Measurements from ENCODE around the gene ZNF507. TPM values are rescaled to one million over a fixed set of nuclear protein-coding genes. Genes with fewer than 3 reads are reported as not detected.
A peak's percentile ranks its signal among the peaks of the same experiment; 100 is the strongest.

Gene ZNF507
- total RNA-seq, 4 donors from 2014 or later: 20.3 to 30.0 (median 22.5) TPM

DNA sequence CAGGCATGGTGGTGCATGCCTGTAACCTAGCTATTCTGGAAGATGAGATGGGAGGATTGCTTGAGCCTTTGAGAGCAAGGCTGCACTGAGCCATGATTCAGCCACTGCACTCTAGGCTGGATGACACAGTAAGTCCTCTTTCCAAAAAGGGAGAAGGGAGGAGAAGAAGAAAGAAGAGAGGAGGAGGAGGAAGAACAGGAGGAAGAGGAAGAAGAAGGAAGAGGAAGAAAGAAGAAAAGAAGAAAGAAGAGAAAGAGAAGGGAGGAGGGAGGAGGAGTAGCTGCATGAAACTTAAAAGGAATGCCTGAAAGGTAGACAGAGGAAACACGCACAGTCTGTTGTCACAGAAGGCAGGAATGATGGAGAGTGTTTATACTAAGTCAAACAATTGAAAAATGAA is 56.6 kb downstream of the ZNF507 start:
- Histone ChIP-seq H3K36me3 (no peaks in the 10 kb centered on the region), H3K4me1 (peaks cover 10 to 19% (median 15%) of the 10 kb centered on the region in 4 donors), H3K27me3 (no peaks in the 10 kb centered on the region), H3K9me3 (no peaks in the 10 kb centered on the region), H3K27ac (no peak overlapping the region), H3K4me3 (no peak overlapping the region)
- intact Hi-C loops (cut with DNase I; ENCODE audit: low total_unique reads) (no loop called here), in situ Hi-C loops (cut with MboI; ENCODE audit: low pct_ligation_motif_present in 1 of 4, low pct_unique_long_range_greater_than_20kb in 1 of 4, low sequenced_read_pairs in 3 of 4) (loop anchor here in 1 of 4 donors (10.0 kb wide), 1 partner anchor 57 kb away; the partner anchor contains the start of gene ZNF507)
- TF ChIP-seq POLR2A (IDR thresholded peaks at IDR 0.05) (no peak), POLR2AphosphoS5 (IDR thresholded peaks at IDR 0.05) (no peak), EP300 (IDR thresholded peaks at IDR 0.05; ENCODE audit: low read depth) (no peak)
- TF ChIP-seq, protein P1, sequence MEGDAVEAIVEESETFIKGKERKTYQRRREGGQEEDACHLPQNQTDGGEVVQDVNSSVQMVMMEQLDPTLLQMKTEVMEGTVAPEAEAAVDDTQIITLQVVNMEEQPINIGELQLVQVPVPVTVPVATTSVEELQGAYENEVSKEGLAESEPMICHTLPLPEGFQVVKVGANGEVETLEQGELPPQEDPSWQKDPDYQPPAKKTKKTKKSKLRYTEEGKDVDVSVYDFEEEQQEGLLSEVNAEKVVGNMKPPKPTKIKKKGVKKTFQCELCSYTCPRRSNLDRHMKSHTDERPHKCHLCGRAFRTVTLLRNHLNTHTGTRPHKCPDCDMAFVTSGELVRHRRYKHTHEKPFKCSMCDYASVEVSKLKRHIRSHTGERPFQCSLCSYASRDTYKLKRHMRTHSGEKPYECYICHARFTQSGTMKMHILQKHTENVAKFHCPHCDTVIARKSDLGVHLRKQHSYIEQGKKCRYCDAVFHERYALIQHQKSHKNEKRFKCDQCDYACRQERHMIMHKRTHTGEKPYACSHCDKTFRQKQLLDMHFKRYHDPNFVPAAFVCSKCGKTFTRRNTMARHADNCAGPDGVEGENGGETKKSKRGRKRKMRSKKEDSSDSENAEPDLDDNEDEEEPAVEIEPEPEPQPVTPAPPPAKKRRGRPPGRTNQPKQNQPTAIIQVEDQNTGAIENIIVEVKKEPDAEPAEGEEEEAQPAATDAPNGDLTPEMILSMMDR (IDR thresholded peaks at IDR 0.05): no peak
- no peak for DNase-seq
- 80 to 100% methylated on average over 1 of the region's 1 CpG for WGBS, 2 donors (ENCODE audit: low coverage in 1 of 2)

DNA sequence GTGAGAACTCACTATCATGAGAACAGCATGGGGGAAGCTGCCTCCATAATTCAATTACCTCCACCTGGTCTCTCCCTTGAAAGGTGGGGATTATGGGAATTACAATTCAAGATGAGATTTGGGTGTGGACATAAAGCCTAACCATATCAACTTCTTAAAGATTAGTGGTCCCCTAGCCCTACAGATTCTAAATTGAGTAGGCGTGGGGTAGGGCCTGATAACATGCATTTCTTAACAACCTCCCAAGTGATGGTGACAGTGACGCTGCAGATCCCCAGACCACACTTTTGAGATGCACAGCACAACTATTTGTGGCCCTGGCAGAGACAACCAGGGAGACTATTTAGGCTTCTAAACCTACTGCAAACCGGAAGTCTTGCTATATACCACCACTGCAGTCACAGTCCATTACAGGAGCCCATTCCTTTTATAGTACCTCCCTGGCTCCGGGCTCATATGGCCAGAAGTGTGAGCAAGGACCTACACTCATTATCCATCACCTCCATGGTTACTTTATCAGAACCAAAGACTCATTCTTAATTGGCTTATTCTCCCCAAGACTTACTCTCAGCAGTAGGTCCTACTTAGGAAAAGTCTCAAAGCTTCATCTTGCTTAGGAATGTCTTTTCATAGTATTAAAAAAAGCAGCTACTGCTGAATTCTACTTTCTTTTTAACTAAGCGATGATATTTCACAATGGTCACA is 58.0 kb downstream of the ZNF507 start:
- TF ChIP-seq, protein P1 (IDR thresholded peaks at IDR 0.05): no peak
- TF ChIP-seq EP300 (IDR thresholded peaks at IDR 0.05; ENCODE audit: low read depth): no peak
- TF ChIP-seq POLR2A (IDR thresholded peaks at IDR 0.05): no peak
- no peak overlapping the region for H3K4me3 ChIP-seq
- peaks cover 10 to 19% (median 15%) of the 10 kb centered on the region in 4 donors for H3K4me1 ChIP-seq
- H3K9me3 ChIP-seq: no peaks in the 10 kb centered on the region
- in situ Hi-C loops (cut with MboI; ENCODE audit: low pct_ligation_motif_present in 1 of 4, low pct_unique_long_range_greater_than_20kb in 1 of 4, low sequenced_read_pairs in 3 of 4) (loop anchor here in 1 of 4 donors (10.0 kb wide), 1 partner anchor 59 kb away; the partner anchor contains the start of gene ZNF507), intact Hi-C loops (cut with DNase I; ENCODE audit: low total_unique reads) (no loop called here)
- WGBS, 2 donors (ENCODE audit: low coverage in 1 of 2): 79 to 90% methylated on average over 1 to 5 of the region's 5 CpGs
- H3K27me3 ChIP-seq: no peaks in the 10 kb centered on the region
- no peak overlapping the region for H3K27ac ChIP-seq
- no peak for DNase-seq
- H3K36me3 ChIP-seq: no peaks in the 10 kb centered on the region

DNA sequence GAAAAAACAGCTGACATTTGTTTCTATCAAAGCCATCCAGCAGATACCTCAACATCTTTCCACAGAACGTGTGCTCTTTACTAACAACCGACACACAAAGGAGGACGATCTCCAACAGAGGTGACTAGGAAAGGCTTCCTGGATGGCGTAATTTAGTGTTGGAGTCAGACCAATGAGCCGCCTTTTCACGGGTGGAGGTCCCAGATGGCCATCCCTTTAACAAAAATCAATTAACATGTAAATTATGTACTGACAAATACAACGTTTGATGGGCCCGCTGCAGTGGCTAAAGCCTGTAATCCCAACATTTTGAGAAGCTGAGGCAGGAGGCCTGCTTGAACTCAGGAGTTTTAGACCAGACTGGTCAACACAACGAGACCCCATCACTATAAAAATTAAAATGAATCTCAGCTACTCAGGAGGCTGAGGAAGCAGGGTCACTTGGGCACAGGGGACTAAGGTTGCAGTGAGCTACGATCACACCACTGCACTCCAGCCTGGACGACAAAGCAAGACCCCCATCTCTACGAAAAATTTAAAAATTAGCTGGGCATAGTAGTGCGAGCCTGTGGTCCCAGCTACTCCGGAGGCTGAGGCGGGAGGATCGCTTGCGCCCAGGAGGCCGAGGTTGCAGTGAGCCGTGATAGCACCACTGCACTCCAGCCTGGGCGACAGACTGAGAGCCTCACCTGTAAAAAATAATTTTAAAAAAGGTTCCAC is 59.0 kb downstream of the ZNF507 start:
- WGBS, 2 donors (ENCODE audit: low coverage in 1 of 2): 68 to 74% methylated on average over 9 to 20 of the region's 20 CpGs
- Histone ChIP-seq H3K4me1 (peaks cover 10 to 19% (median 15%) of the 10 kb centered on the region in 4 donors), H3K9me3 (no peaks in the 10 kb centered on the region), H3K36me3 (peaks cover 0 to 4% (median 0%) of the 10 kb centered on the region in 4 donors), H3K27me3 (no peaks in the 10 kb centered on the region), H3K27ac (peak overlapping the region; percentile 97 to 99 (median 98)), H3K4me3 (peak overlapping the region in 3 of 4 donors; percentile 96 to 98 (median 96))
- in situ Hi-C loops (cut with MboI; ENCODE audit: low pct_ligation_motif_present in 1 of 4, low pct_unique_long_range_greater_than_20kb in 1 of 4, low sequenced_read_pairs in 3 of 4): loop anchor here in 1 of 4 donors (10.0 kb wide), 1 partner anchor 60 kb away; the partner anchor contains the start of gene ZNF507
- intact Hi-C loops (cut with DNase I; ENCODE audit: low total_unique reads): no loop called here
- TF ChIP-seq POLR2AphosphoS5 (IDR thresholded peaks at IDR 0.05) (no peak), POLR2A (IDR thresholded peaks at IDR 0.05) (no peak), EP300 (IDR thresholded peaks at IDR 0.05; ENCODE audit: low read depth) (no peak)
- TF ChIP-seq, protein P1 (IDR thresholded peaks at IDR 0.05): no peak
- DNase-seq: no peak

DNA sequence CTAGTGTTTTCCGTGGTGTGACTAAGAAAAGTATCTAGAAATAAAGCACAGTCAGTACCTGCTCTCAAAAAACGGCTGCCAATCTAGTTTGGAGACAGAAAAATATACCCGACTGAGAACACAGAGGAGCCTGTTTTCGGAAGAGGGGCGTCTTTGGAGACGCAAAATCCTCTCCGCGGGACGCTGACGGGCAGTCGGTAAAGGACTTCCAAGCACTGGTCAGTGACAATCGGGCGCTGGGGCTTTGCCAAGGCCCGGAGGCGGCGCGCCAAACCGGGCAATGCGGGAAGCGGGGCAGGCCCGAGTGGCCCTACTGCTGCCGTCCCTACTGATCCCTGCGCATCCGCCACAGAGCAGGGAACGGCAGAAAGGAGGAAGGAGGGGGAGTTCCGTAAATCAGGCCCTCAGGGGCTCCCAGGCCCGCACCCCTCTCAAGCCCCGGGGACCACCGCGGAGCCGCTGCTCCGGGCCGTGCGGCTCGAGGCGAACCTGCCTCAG is 59.6 kb downstream of the ZNF507 start:
- peaks cover 10 to 19% (median 15%) of the 10 kb centered on the region in 4 donors for H3K4me1 ChIP-seq
- intact Hi-C loops (cut with DNase I; ENCODE audit: low total_unique reads) (loop anchor here (5.0 kb wide), 1 partner anchor 58 kb away; the partner anchor contains the start of gene ZNF507), in situ Hi-C loops (cut with MboI; ENCODE audit: low pct_ligation_motif_present in 1 of 4, low pct_unique_long_range_greater_than_20kb in 1 of 4, low sequenced_read_pairs in 3 of 4) (loop anchor here in 1 of 4 donors (10.0 kb wide), 1 partner anchor 60 kb away; the partner anchor contains the start of gene ZNF507)
- H3K27ac ChIP-seq: peak overlapping the region; percentile 97 to 99 (median 98)
- TF ChIP-seq, protein P1 (IDR thresholded peaks at IDR 0.05): no peak
- TF ChIP-seq POLR2A (IDR thresholded peaks at IDR 0.05) (no peak), POLR2AphosphoS5 (IDR thresholded peaks at IDR 0.05) (no peak), EP300 (IDR thresholded peaks at IDR 0.05; ENCODE audit: low read depth) (no peak)
- DNase-seq: peak; percentile 57
- no peaks in the 10 kb centered on the region for H3K9me3 ChIP-seq
- H3K4me3 ChIP-seq: peak overlapping the region; percentile 94 to 98 (median 96)
- peaks cover 0 to 10% (median 0%) of the 10 kb centered on the region in 4 donors for H3K36me3 ChIP-seq
- no peaks in the 10 kb centered on the region for H3K27me3 ChIP-seq
- WGBS, 2 donors (ENCODE audit: low coverage in 1 of 2): 0% methylated on average over 5 to 30 of the region's 36 CpGs

All from transverse colon (tissue), 4 donors.